PC-3 (cell line): Measurements from ENCODE around the gene DRC1. TPM values are rescaled to one million over a fixed set of nuclear protein-coding genes. Genes with fewer than 3 reads are reported as not detected.

Experiments used
- ATAC-seq: fragments of 200-7000 bp; cut with Tn5 transposase; 2 replicates; pipeline ENCODE4 v1.9.1; 2020; ENCODE audit warnings: mild to moderate bottlenecking, moderate library complexity
- BruUV-seq: library from RNA; stranded (reverse); fragments of 400-500 nt; replicated peaks from 2 replicates; lab custom pipeline; 2021; lab: Mats Ljungman, UMichigan
- CTCF ChIA-PET: fragments of 300-600 bp; sonication (Branson Sonifier 250); formaldehyde crosslinking; loops from one replicate; lab custom pipeline; 2022; ENCODE audit warnings: antibody characterized with exemption; lab: Charles Lee
- POLR2A ChIA-PET: fragments of 300-600 bp; sonication (Branson Sonifier 250); formaldehyde crosslinking; loops from one replicate; lab custom pipeline; 2022; ENCODE audit warnings: antibody characterized with exemption; ENCODE audit not compliant: unreplicated experiment; lab: Charles Lee
- DNase-seq: peaks from one replicate; pipeline ENCODE4 v3.0.0-alpha.2; 2015
- H2AFZ ChIP-seq: fragments of 300-600 bp; sonication (generic); 2 replicates; pipeline ENCODE4 v1.6.0; 2016; ENCODE audit warnings: antibody characterized with exemption, low read length
- H3F3A ChIP-seq: fragments of 300-600 bp; sonication (generic); one replicate; pipeline ENCODE4 v1.6.0; 2017; ENCODE audit warnings: antibody characterized with exemption, low read length, control low read depth, mild to moderate bottlenecking; ENCODE audit not compliant: unreplicated experiment
- H3K27ac ChIP-seq: fragments of 300-600 bp; sonication (generic); 2 replicates; pipeline ENCODE4 v1.5.1; 2016; ENCODE audit warnings: mild to moderate bottlenecking, low read length
- H3K27me3 ChIP-seq: fragments of 300-600 bp; sonication (generic); 2 replicates; pipeline ENCODE4 v1.6.1; 2016; ENCODE audit warnings: low read length, mixed read lengths
- H3K36me3 ChIP-seq: fragments of 300-600 bp; sonication (generic); 2 replicates; pipeline ENCODE4 v1.6.1; 2016; ENCODE audit warnings: low read depth, mixed run types, low read length, mixed read lengths
- H3K4me1 ChIP-seq: fragments of 300-600 bp; sonication (generic); 2 replicates; pipeline ENCODE4 v1.5.1; 2016; ENCODE audit warnings: low read length; ENCODE audit not compliant: insufficient read depth
- H3K4me2 ChIP-seq: fragments of 300-600 bp; sonication (generic); 2 replicates; pipeline ENCODE4 v1.6.0; 2016; ENCODE audit warnings: low read length
- H3K4me3 ChIP-seq: fragments of 300-600 bp; sonication (generic); 2 replicates; pipeline ENCODE4 v1.5.1; 2016; ENCODE audit warnings: mild to moderate bottlenecking, low read length, mixed read lengths
- H3K79me2 ChIP-seq: fragments of 300-600 bp; sonication (generic); 2 replicates; pipeline ENCODE4 v1.6.1; 2017; ENCODE audit warnings: low read length, mixed read lengths
- H3K9ac ChIP-seq: fragments of 300-600 bp; sonication (generic); 2 replicates; pipeline ENCODE4 v1.6.0; 2016; ENCODE audit warnings: mild to moderate bottlenecking, low read length
- H3K9me2 ChIP-seq: fragments of 300-600 bp; sonication (generic); replicated peaks from 2 replicates; pipeline ENCODE4 v1.6.1; 2016; ENCODE audit warnings: mixed run types, low read length, mixed read lengths
- H3K9me3 ChIP-seq: fragments of 300-600 bp; sonication (generic); 2 replicates; pipeline ENCODE4 v1.6.1; 2016; ENCODE audit warnings: low read length, mixed read lengths
- H4K20me1 ChIP-seq: fragments of 300-600 bp; sonication (generic); 2 replicates; pipeline ENCODE4 v1.6.1; 2016; ENCODE audit warnings: low read length, mixed read lengths
- EZH2 ChIP-seq: fragments of 300-600 bp; sonication (generic); IDR thresholded peaks from one replicate; pipeline ENCODE4 v1.6.1; 2017; ENCODE audit warnings: antibody characterized with exemption, mild to moderate bottlenecking, low read length; ENCODE audit not compliant: unreplicated experiment
- EZH2phosphoT487 ChIP-seq: fragments of 300-600 bp; sonication (generic); IDR thresholded peaks from 2 replicates; pipeline ENCODE4 v1.6.1; 2018; ENCODE audit warnings: mild to moderate bottlenecking, antibody characterized with exemption, low read length, borderline replicate concordance
- intact Hi-C: fragments of 100-400 bp; cut with micrococcal nuclease; formaldehyde crosslinking; loops from 2 replicates; pipeline ENCODE4 v1.9.0; 2023
- total RNA-seq: library from RNA; depleted of rRNA; stranded (reverse); fragments of >200 nt; gene quantifications from 2 replicates; pipeline ENCODE4 v1.2.3, GENCODE V29; 2014
- TF ChIP-seq, protein P1 (sequence below): fragments of 300-600 bp; sonication (generic); conservative IDR thresholded peaks from 2 replicates; pipeline ENCODE4 v1.5.1; 2017; ENCODE audit warnings: antibody characterized with exemption, low read depth, mild to moderate bottlenecking, low read length

Gene DRC1
- total RNA-seq, 1 experiment from 2014 or later: not detected

DNA sequence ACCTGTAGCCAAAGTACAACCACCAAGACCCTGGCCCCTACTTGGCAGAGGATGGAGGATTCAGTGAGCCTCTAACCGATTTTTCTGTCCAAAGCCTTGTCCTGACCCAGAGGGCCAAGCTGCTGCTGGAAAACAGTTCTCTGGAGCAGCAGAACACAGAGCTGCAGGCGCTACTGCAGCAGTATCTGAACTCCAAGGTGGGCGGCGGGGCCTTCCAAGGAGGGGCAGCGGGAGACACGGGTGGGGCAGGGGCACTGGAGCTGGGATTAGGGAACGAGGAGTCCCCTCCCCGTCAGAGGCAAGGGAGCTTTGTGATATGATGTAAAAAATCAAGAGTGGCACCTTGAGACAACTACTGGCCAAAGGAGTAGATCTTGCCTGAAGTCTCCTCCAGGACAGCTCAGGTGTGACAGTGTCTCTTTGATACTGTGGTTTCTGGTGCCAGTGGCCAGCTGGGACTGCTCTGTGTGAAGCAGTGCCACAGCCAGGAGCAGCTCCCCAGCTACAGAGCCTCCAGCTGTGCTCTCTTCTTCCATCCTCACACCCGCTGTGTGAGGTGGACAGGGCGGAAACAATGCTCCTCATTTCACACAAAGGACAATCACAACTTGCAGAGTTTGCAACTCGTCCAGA is 53.4 kb downstream of the DRC1 start:
- H3K36me3 ChIP-seq: no peaks in the 10 kb centered on the region
- ChIA-PET CTCF (no interaction called here), POLR2A (no interaction called here)
- H3K27me3 ChIP-seq: no peaks in the 10 kb centered on the region
- no peak overlapping the region for H3K9ac ChIP-seq
- TF ChIP-seq EZH2phosphoT487 (no peak), EZH2 (no peak)
- TF ChIP-seq, protein P1, sequence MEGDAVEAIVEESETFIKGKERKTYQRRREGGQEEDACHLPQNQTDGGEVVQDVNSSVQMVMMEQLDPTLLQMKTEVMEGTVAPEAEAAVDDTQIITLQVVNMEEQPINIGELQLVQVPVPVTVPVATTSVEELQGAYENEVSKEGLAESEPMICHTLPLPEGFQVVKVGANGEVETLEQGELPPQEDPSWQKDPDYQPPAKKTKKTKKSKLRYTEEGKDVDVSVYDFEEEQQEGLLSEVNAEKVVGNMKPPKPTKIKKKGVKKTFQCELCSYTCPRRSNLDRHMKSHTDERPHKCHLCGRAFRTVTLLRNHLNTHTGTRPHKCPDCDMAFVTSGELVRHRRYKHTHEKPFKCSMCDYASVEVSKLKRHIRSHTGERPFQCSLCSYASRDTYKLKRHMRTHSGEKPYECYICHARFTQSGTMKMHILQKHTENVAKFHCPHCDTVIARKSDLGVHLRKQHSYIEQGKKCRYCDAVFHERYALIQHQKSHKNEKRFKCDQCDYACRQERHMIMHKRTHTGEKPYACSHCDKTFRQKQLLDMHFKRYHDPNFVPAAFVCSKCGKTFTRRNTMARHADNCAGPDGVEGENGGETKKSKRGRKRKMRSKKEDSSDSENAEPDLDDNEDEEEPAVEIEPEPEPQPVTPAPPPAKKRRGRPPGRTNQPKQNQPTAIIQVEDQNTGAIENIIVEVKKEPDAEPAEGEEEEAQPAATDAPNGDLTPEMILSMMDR: no peak
- DNase-seq (no peak), ATAC-seq (no peak)
- H3K27ac ChIP-seq: no peak overlapping the region
- no peak overlapping the region for H3K4me3 ChIP-seq
- H3K9me3 ChIP-seq: no peaks in the 10 kb centered on the region
- no peaks in the 10 kb centered on the region for H3K79me2 ChIP-seq
- no peak overlapping the region for H3K4me2 ChIP-seq
- no peaks in the 10 kb centered on the region for H3F3A ChIP-seq
- H2AFZ ChIP-seq: no peak overlapping the region
- intact Hi-C loops: no loop called here
- BruUV-seq: no TSS peak
- H4K20me1 ChIP-seq: no peaks in the 10 kb centered on the region
- no peaks in the 10 kb centered on the region for H3K9me2 ChIP-seq
- H3K4me1 ChIP-seq: peaks cover 5% of the 10 kb centered on the region; the same call in 1 of the 2 replicates

DNA sequence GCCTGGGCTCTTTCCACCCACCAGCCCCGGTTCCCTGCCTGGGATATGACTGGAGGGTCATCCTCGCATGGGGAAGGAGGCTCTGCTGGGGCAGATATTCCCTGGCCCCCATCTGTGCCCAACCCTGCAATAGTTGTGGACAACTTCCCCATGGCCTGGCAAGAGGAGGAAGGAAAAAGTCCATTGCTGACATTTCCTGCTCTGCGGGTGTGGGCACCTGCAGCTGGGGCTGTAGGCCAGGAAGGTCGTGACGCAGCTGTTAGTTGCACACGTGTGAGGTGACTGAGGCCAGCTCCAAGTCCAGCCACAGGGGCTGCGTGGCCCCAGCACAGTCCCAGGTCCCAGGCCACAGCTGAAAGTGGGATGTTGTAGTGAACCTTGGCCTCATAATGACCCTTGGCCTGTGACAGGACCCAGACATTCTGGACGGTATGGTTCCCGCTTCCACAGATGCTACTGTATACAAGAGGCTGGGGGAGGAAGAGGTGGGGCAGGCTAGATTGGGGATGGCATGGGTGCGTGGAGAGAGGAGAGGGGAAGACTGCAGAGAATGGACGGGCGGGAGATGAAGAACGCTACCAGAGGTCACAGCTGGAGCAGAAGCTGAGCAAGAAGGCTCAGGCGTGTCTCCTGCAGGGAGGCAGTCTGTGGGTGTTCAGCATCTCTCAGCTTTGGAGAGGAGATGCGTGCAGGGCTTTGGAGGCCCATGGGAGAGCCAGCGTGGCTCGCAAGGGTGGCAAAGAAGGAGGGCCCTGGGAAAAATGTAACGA is 54.1 kb downstream of the DRC1 start:
- Histone ChIP-seq H3K4me1 (peaks cover 5% of the 10 kb centered on the region; the same call in 1 of the 2 replicates), H2AFZ (no peak overlapping the region), H3K9me2 (no peaks in the 10 kb centered on the region), H3K4me3 (no peak overlapping the region), H3K9ac (no peak overlapping the region), H3K4me2 (no peak overlapping the region), H3K9me3 (no peaks in the 10 kb centered on the region), H3K36me3 (no peaks in the 10 kb centered on the region), H3K27me3 (no peaks in the 10 kb centered on the region), H3F3A (no peaks in the 10 kb centered on the region), H4K20me1 (no peaks in the 10 kb centered on the region), H3K27ac (no peak overlapping the region), H3K79me2 (no peaks in the 10 kb centered on the region)
- intact Hi-C loops: no loop called here
- ATAC-seq (no peak), DNase-seq (no peak)
- BruUV-seq: no TSS peak
- TF ChIP-seq, protein P1: no peak
- TF ChIP-seq EZH2 (no peak), EZH2phosphoT487 (no peak)
- POLR2A ChIA-PET: no interaction called here
- CTCF ChIA-PET: no interaction called here
